HepG2 (cell line): Measurements from ENCODE around the gene DALRD3. TPM values are rescaled to one million over a fixed set of nuclear protein-coding genes. Genes with fewer than 3 reads are reported as not detected.
A peak's percentile ranks its signal among the peaks of the same experiment; 100 is the strongest.

Experiments used
- CCDC6 ChIP-seq: sonication (generic); formaldehyde crosslinking; IDR thresholded peaks from 2 replicates; pipeline ENCODE4 v1.8.1; 2022; ENCODE audit warnings: mild to moderate bottlenecking, missing genetic modification reagents, moderate library complexity
- CHD2 ChIP-seq: IDR thresholded peaks from 2 replicates; pipeline ENCODE4 v1.6.1; 2011; ENCODE audit warnings: low read depth, low read length, improper control_type of control experiment
- GATAD2A ChIP-seq: IDR thresholded peaks from 2 replicates; pipeline ENCODE4 v1.6.1; 2016
- GFI1 ChIP-seq: sonication (generic); formaldehyde crosslinking; IDR thresholded peaks from 2 replicates; pipeline ENCODE4 v1.5.0; 2020; ENCODE audit warnings: missing genetic modification reagents, mild to moderate bottlenecking, borderline replicate concordance
- JARID2 ChIP-seq: sonication (generic); formaldehyde crosslinking; IDR thresholded peaks from 2 replicates; pipeline ENCODE4 v1.8.1; 2023; ENCODE audit warnings: missing genetic modification reagents, inconsistent platforms; ENCODE audit not compliant: insufficient replicate concordance
- NR2C2 ChIP-seq: sonication (generic); formaldehyde crosslinking; IDR thresholded peaks from 2 replicates; pipeline ENCODE4 v1.4.0; 2020; ENCODE audit warnings: missing genetic modification reagents, mild to moderate bottlenecking, moderate library complexity, borderline replicate concordance
- NR3C1 ChIP-seq: sonication (generic); formaldehyde crosslinking; IDR thresholded peaks from 2 replicates; pipeline ENCODE4 v1.4.0; 2020; ENCODE audit warnings: missing genetic modification reagents
- SUZ12 ChIP-seq: fragments of 150-350 bp; IDR thresholded peaks from 2 replicates; pipeline ENCODE4 v1.6.1; 2014; ENCODE audit warnings: low read depth, low read length
- SYNCRIP ChIP-seq: fragments of 200-400 bp; formaldehyde crosslinking; IDR thresholded peaks from 2 replicates; pipeline ENCODE4 v1.6.1; 2018; ENCODE audit warnings: mild to moderate bottlenecking, low read depth, low read length; ENCODE audit not compliant: insufficient read depth
- TAF1 ChIP-seq: sonication (generic); formaldehyde crosslinking; IDR thresholded peaks from 2 replicates; pipeline ENCODE4 v1.4.0; 2020; ENCODE audit warnings: missing genetic modification reagents
- ZFP36L1 ChIP-seq: sonication (generic); formaldehyde crosslinking; IDR thresholded peaks from 2 replicates; pipeline ENCODE4 v1.8.0; 2022; ENCODE audit warnings: mild to moderate bottlenecking, missing genetic modification reagents, moderate library complexity
- ZNF17 ChIP-seq: sonication (generic); formaldehyde crosslinking; IDR thresholded peaks from 2 replicates; pipeline ENCODE4 v1.5.0; 2020; ENCODE audit warnings: mild to moderate bottlenecking, missing genetic modification reagents
- ZNF337 ChIP-seq: sonication (generic); formaldehyde crosslinking; IDR thresholded peaks from 2 replicates; pipeline ENCODE4 v1.5.1; 2020; ENCODE audit warnings: missing genetic modification reagents, low read depth, mild to moderate bottlenecking, borderline replicate concordance
- ZNF530 ChIP-seq: sonication (generic); formaldehyde crosslinking; IDR thresholded peaks from 2 replicates; pipeline ENCODE4 v1.5.0; 2020; ENCODE audit warnings: low read depth, mild to moderate bottlenecking, missing genetic modification reagents
- ZNF546 ChIP-seq: sonication (generic); formaldehyde crosslinking; conservative IDR thresholded peaks from 2 replicates; pipeline ENCODE4 v1.8.1; 2023; ENCODE audit warnings: mild to moderate bottlenecking, missing genetic modification reagents
- ZNF552 ChIP-seq: sonication (generic); formaldehyde crosslinking; IDR thresholded peaks from 2 replicates; pipeline ENCODE4 v1.9.0; 2022; ENCODE audit warnings: missing genetic modification reagents, mild to moderate bottlenecking, borderline replicate concordance
- ZNF776 ChIP-seq: sonication (generic); formaldehyde crosslinking; IDR thresholded peaks from 2 replicates; pipeline ENCODE4 v1.4.0; 2020; ENCODE audit warnings: mild to moderate bottlenecking, missing genetic modification reagents
- ZNF850 ChIP-seq: sonication (generic); formaldehyde crosslinking; conservative IDR thresholded peaks from 2 replicates; pipeline ENCODE4 v1.9.0; 2021; ENCODE audit warnings: mild to moderate bottlenecking, missing genetic modification reagents
- ZSCAN25 ChIP-seq: sonication (generic); formaldehyde crosslinking; IDR thresholded peaks from 2 replicates; pipeline ENCODE4 v1.8.0; 2022; ENCODE audit warnings: mild to moderate bottlenecking, missing genetic modification reagents
- ZZZ3 ChIP-seq: sonication (generic); formaldehyde crosslinking; IDR thresholded peaks from 2 replicates; pipeline ENCODE4 v1.4.0; 2020; ENCODE audit warnings: missing genetic modification reagents, mild to moderate bottlenecking, borderline replicate concordance
- polyA plus RNA-seq, 8 experiments: library from polyadenylated mRNA; depleted of rRNA in 3 of 8; stranded (reverse) in 7 of 8; unstranded in 1 of 8; fragments of >200 nt; fragmentation: Illumina TruSeq in 4 of 8; extraction: Trizol in 4 of 8; gene quantifications; 2 replicates each; pipeline versions ENCODE4 v1.2.1 to v1.2.3, GENCODE V29; 2011 to 2016; ENCODE audit warnings: low read depth in 4 of 8, missing spikeins in 1 of 8, mixed read lengths in 1 of 8; ENCODE audit not compliant: insufficient read depth in 1 of 8
- total RNA-seq, 5 experiments: library from RNA; depleted of rRNA; stranded (reverse); fragments of >200 nt; fragmentation: Illumina TruSeq; extraction: Trizol; gene quantifications; 2 replicates each; pipeline ENCODE4 v1.2.3, GENCODE V29; 2016; ENCODE audit warnings: low read depth in 1 of 5
- TF ChIP-seq, protein P1 (sequence below): IDR thresholded peaks from 2 replicates; pipeline ENCODE4 v1.6.1; 2016; ENCODE audit warnings: mild to moderate bottlenecking
- TF ChIP-seq, protein P2 (sequence below): sonication (generic); formaldehyde crosslinking; IDR thresholded peaks from 2 replicates; pipeline ENCODE4 v1.5.1; 2020; ENCODE audit warnings: missing genetic modification reagents, mild to moderate bottlenecking, borderline replicate concordance
- TF ChIP-seq, protein P3 (sequence below): sonication (generic); formaldehyde crosslinking; IDR thresholded peaks from 2 replicates; pipeline ENCODE4 v1.8.1; 2023; ENCODE audit warnings: mild to moderate bottlenecking, missing genetic modification reagents
- TF ChIP-seq, protein P4 (sequence below): sonication (generic); formaldehyde crosslinking; IDR thresholded peaks from 2 replicates; pipeline ENCODE4 v1.5.1; 2020; ENCODE audit warnings: missing genetic modification reagents, mild to moderate bottlenecking, borderline replicate concordance

DALRD3 gene
- total and polyA plus RNA-seq, 2 of the 13 experiments (the other 11 are each of a cell fraction or from before 2014, with no cell fraction given) = 19.9 to 36.5 TPM

DNA sequence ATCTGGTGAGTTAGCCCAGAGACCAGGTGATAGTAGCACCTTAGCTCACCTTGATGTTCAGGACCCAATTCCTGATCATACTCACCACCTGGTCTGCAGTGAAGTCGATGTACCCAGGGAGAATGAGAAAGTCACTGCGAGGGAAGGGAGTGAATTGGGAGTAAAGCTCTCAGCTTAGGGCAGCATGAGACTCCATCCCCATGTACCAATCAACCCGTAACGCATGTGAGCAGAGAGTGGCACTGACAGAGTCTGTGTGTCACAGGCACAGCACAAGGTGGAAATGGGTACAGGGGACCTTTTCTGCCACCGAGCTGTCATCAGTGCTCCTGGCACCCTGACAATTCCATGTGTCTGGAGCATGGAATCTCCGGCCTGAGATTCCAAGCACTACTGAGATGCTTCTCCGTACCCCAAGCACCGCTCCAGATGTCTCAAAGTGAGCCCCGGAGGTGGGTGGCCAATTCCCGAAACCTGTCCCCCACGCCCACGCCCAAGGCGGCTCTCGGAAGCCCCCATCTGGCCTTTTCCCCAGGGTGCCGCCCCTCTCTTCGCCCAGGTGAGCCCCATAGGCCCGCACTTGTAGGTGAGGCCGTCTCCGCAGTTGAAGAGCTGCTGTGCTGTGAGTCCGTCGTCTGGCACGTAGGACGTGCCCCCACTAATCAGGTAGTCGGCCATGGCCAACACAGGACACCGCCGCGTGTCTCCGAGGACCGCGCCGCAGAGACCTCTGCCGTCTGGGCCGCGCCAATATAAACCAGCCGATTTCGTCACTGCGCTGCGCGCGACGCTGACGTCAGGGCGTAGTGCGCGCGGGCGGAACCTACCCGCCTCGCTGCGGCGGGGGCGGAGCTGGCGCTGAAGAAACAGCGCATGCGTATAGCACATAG, 10.5 kb upstream of the DALRD3 start, which contains the start of gene IMPDH2 (continued):
- TF ChIP-seq ZNF337 = no peak
- TF ChIP-seq ZNF850 = 0 out of 2 replicates have a peak, but pooled peaks have one; percentile 34
- TF ChIP-seq, protein P1, sequence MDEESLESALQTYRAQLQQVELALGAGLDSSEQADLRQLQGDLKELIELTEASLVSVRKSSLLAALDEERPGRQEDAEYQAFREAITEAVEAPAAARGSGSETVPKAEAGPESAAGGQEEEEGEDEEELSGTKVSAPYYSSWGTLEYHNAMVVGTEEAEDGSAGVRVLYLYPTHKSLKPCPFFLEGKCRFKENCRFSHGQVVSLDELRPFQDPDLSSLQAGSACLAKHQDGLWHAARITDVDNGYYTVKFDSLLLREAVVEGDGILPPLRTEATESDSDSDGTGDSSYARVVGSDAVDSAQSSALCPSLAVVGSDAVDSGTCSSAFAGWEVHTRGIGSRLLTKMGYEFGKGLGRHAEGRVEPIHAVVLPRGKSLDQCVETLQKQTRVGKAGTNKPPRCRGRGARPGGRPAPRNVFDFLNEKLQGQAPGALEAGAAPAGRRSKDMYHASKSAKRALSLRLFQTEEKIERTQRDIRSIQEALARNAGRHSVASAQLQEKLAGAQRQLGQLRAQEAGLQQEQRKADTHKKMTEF (CRISPR knock-in tag) = peak; percentile 95
- no peak; the same call in 1 of the 2 replicates for TF ChIP-seq NR2C2 (CRISPR knock-in tag)
- no peak for TF ChIP-seq ZNF776
- peak; percentile 54; the same call in 1 of the 2 replicates for TF ChIP-seq CCDC6 (CRISPR knock-in tag)
- no peak for TF ChIP-seq ZNF530 (CRISPR knock-in tag)
- TF ChIP-seq GATAD2A = peak; percentile 68
- no peak for TF ChIP-seq NR3C1
- peak; percentile 80 for TF ChIP-seq ZZZ3 (CRISPR knock-in tag)
- peak; percentile 90 for TF ChIP-seq TAF1 (CRISPR knock-in tag)
- no peak for TF ChIP-seq SYNCRIP
- TF ChIP-seq ZNF552 (CRISPR knock-in tag) = 0 out of 2 replicates have a peak, but pooled peaks have one; percentile 11
- TF ChIP-seq GFI1 = peak; percentile 53; the same call in 1 of the 2 replicates
- peak; percentile 85; the same call in 1 of the 2 replicates for TF ChIP-seq ZFP36L1 (CRISPR knock-in tag)
- no peak for TF ChIP-seq SUZ12
- TF ChIP-seq ZNF17 (CRISPR knock-in tag) = no peak
- no peak for TF ChIP-seq JARID2
- TF ChIP-seq, protein P2, sequence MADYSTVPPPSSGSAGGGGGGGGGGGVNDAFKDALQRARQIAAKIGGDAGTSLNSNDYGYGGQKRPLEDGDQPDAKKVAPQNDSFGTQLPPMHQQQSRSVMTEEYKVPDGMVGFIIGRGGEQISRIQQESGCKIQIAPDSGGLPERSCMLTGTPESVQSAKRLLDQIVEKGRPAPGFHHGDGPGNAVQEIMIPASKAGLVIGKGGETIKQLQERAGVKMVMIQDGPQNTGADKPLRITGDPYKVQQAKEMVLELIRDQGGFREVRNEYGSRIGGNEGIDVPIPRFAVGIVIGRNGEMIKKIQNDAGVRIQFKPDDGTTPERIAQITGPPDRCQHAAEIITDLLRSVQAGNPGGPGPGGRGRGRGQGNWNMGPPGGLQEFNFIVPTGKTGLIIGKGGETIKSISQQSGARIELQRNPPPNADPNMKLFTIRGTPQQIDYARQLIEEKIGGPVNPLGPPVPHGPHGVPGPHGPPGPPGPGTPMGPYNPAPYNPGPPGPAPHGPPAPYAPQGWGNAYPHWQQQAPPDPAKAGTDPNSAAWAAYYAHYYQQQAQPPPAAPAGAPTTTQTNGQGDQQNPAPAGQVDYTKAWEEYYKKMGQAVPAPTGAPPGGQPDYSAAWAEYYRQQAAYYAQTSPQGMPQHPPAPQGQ (CRISPR knock-in tag) = peak; percentile 84; the same call in 1 of the 2 replicates
- peak; percentile 71 for TF ChIP-seq ZSCAN25 (CRISPR knock-in tag)
- 0 out of 2 replicates have a peak, but pooled peaks have one; percentile 23 for TF ChIP-seq CHD2
- TF ChIP-seq ZNF546 (CRISPR knock-in tag) = no peak; the same call in 1 of the 2 replicates
- TF ChIP-seq, protein P3, sequence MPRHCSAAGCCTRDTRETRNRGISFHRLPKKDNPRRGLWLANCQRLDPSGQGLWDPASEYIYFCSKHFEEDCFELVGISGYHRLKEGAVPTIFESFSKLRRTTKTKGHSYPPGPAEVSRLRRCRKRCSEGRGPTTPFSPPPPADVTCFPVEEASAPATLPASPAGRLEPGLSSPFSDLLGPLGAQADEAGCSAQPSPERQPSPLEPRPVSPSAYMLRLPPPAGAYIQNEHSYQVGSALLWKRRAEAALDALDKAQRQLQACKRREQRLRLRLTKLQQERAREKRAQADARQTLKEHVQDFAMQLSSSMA (CRISPR knock-in tag) = peak; percentile 68; the same call in 1 of the 2 replicates
- TF ChIP-seq, protein P4, sequence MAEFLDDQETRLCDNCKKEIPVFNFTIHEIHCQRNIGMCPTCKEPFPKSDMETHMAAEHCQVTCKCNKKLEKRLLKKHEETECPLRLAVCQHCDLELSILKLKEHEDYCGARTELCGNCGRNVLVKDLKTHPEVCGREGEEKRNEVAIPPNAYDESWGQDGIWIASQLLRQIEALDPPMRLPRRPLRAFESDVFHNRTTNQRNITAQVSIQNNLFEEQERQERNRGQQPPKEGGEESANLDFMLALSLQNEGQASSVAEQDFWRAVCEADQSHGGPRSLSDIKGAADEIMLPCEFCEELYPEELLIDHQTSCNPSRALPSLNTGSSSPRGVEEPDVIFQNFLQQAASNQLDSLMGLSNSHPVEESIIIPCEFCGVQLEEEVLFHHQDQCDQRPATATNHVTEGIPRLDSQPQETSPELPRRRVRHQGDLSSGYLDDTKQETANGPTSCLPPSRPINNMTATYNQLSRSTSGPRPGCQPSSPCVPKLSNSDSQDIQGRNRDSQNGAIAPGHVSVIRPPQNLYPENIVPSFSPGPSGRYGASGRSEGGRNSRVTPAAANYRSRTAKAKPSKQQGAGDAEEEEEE (CRISPR knock-in tag) = peak; percentile 98
